Prostate gland (tissue), 2 donors: ENCODE data around the gene IFI44. TPM values are rescaled to one million over a fixed set of nuclear protein-coding genes. Genes with fewer than 3 reads are reported as not detected.
A peak's percentile ranks its signal among the peaks of the same experiment; 100 is the strongest.

Experiments
- DNase-seq: peaks from one replicate; pipeline ENCODE4 v3.0.0-alpha.2; 2019; ENCODE audit warnings: low spot score
- H3K27ac ChIP-seq, 2 donors: fragments of 200-600 bp; sonication (generic); 2 replicates each; pipeline ENCODE4 v1.5.1; 2017 to 2019
- H3K27me3 ChIP-seq: fragments of 200-600 bp; sonication (generic); replicated peaks from 2 replicates; pipeline ENCODE4 v1.5.1; 2019; ENCODE audit not compliant: insufficient read depth
- H3K36me3 ChIP-seq, 2 donors: fragments of 200-600 bp; sonication (generic); 1 replicate in 1 of 2; 2 replicates in 1 of 2; pipeline versions ENCODE4 v1.5.1 to v1.8.1; 2017 to 2019
- H3K4me1 ChIP-seq: fragments of 200-600 bp; sonication (generic); replicated peaks from 2 replicates; pipeline ENCODE4 v1.5.1; 2019
- H3K4me3 ChIP-seq, 2 donors: fragments of 200-600 bp; sonication (generic); 2 replicates each; pipeline ENCODE4 v1.5.1; 2017 to 2019
- H3K9me3 ChIP-seq: fragments of 200-600 bp; sonication (generic); 2 replicates; pipeline ENCODE4 v1.5.1; 2017
- CTCF ChIP-seq, 4 experiments: fragments of 200-600 bp in 2 of 4; fragments of 450-650 bp in 2 of 4; sonication (generic) in 2 of 4; IDR thresholded peaks; 1 replicate in 3 of 4; 2 replicates in 1 of 4; pipeline ENCODE4 v1.5.1; 2016 to 2019; ENCODE audit warnings: antibody characterized with exemption in 4 of 4, mild to moderate bottlenecking in 2 of 4, moderate library complexity in 2 of 4
- POLR2A ChIP-seq: fragments of 450-650 bp; IDR thresholded peaks from one replicate; pipeline ENCODE4 v1.6.1; 2016; ENCODE audit warnings: antibody characterized with exemption, mild to moderate bottlenecking
- POLR2AphosphoS5 ChIP-seq: sonication (generic); formaldehyde crosslinking; IDR thresholded peaks from one replicate; pipeline ENCODE4 v1.6.1; 2017; ENCODE audit warnings: antibody characterized with exemption
- WGBS: methylation state at CpG from one replicate; pipeline ENCODE4 v1.1.5; 2018; 5-methylcytosine and 5-hydroxymethylcytosine counted together
- intact Hi-C: fragments of 100-400 bp; cut with DNase I; formaldehyde crosslinking; loops from one replicate; pipeline ENCODE4 v1.14.2; 2022
- total RNA-seq, 2 donors: library from RNA; depleted of rRNA; stranded (reverse); fragments of >200 nt; gene quantifications; one replicate each; pipeline ENCODE4 v1.1.0, GENCODE V29; 2016

The IFI44 gene
- total RNA-seq, 2 donors from 2014 or later: 5.3 to 23.9 TPM

- no peaks in the 10 kb centered on the region for H3K4me1 ChIP-seq
- no peak overlapping the region for H3K4me3 ChIP-seq
- no peaks in the 10 kb centered on the region for H3K36me3 ChIP-seq
- TF ChIP-seq CTCF (IDR thresholded peaks at IDR 0.05) (peak in 3 of 4 experiments; percentile 60 to 74 (median 68)), POLR2AphosphoS5 (no peak), POLR2A (no peak)
- no peak overlapping the region for H3K27ac ChIP-seq
- intact Hi-C loops: loop anchor here (5.0 kb wide), 1 partner anchor 465 kb away; no protein-coding TSS in a partner anchor
- WGBS: 85% methylated on average over 5 of the region's 5 CpGs
- DNase-seq: no peak
- no peaks in the 10 kb centered on the region for H3K9me3 ChIP-seq
- H3K27me3 ChIP-seq: no peaks in the 10 kb centered on the region
Observed at GRCh38 chr1:78607334-78607927, 42.2 kb upstream of the IFI44 start.

- no peaks in the 10 kb centered on the region for H3K4me1 ChIP-seq
- 60% methylated on average over 4 of the region's 4 CpGs for WGBS
- no peaks in the 10 kb centered on the region for H3K9me3 ChIP-seq
- no peaks in the 10 kb centered on the region for H3K27me3 ChIP-seq
- DNase-seq: no peak
- H3K27ac ChIP-seq: no peak overlapping the region
- TF ChIP-seq POLR2A (no peak), CTCF (IDR thresholded peaks at IDR 0.05) (no peak), POLR2AphosphoS5 (no peak)
- intact Hi-C loops: loop anchor here (5.0 kb wide), 1 partner anchor 466 kb away; no protein-coding TSS in a partner anchor
- H3K4me3 ChIP-seq: no peak overlapping the region
- H3K36me3 ChIP-seq: no peaks in the 10 kb centered on the region
Observed at GRCh38 chr1:78607944-78608343, 41.7 kb upstream of the IFI44 start.

- intact Hi-C loops: loop anchor here (2.0 kb wide), 1 partner anchor 59 kb away; no protein-coding TSS in a partner anchor
- peak; percentile 71 for DNase-seq
- no peaks in the 10 kb centered on the region for H3K27me3 ChIP-seq
- no peaks in the 10 kb centered on the region for H3K4me1 ChIP-seq
- H3K36me3 ChIP-seq: no peaks in the 10 kb centered on the region
- TF ChIP-seq POLR2A (no peak), POLR2AphosphoS5 (peak; percentile 72), CTCF (IDR thresholded peaks at IDR 0.05) (peak; percentile 67 to 92 (median 86))
- no peak overlapping the region for H3K27ac ChIP-seq
- WGBS: 33% methylated on average over 7 of the region's 7 CpGs
- H3K9me3 ChIP-seq: no peaks in the 10 kb centered on the region
- no peak overlapping the region for H3K4me3 ChIP-seq
Observed at GRCh38 chr1:78617615-78618026, 32.0 kb upstream of the IFI44 start.

GRCh38 chr1:78619032-78619431, 30.6 kb upstream of the IFI44 start:
- no peaks in the 10 kb centered on the region for H3K27me3 ChIP-seq
- no peak for DNase-seq
- H3K27ac ChIP-seq: peak overlapping the region; percentile 55 to 62
- H3K9me3 ChIP-seq: no peaks in the 10 kb centered on the region
- TF ChIP-seq POLR2A (no peak), CTCF (IDR thresholded peaks at IDR 0.05) (no peak), POLR2AphosphoS5 (no peak)
- H3K4me1 ChIP-seq: no peaks in the 10 kb centered on the region
- intact Hi-C loops: no loop called here
- H3K36me3 ChIP-seq: no peaks in the 10 kb centered on the region
- H3K4me3 ChIP-seq: no peak overlapping the region
- WGBS: 70% methylated on average over 3 of the region's 3 CpGs

- Histone ChIP-seq H3K27ac (peak overlapping the region; percentile 55 to 62), H3K4me1 (no peaks in the 10 kb centered on the region), H3K27me3 (no peaks in the 10 kb centered on the region), H3K36me3 (no peaks in the 10 kb centered on the region), H3K9me3 (no peaks in the 10 kb centered on the region), H3K4me3 (peak overlapping the region in 1 of 2 donors; percentile 14)
- WGBS: 39% methylated on average over 4 of the region's 4 CpGs
- no peak for TF ChIP-seq POLR2AphosphoS5
- TF ChIP-seq CTCF (IDR thresholded peaks at IDR 0.05): no peak
- TF ChIP-seq POLR2A: no peak
- DNase-seq: no peak
- intact Hi-C loops: no loop called here
Observed at GRCh38 chr1:78619446-78619802, 30.2 kb upstream of the IFI44 start.
